Fibroblast of the conjunctiva (primary cell): ENCODE measurements around the gene SNX17.
A peak's percentile ranks its signal among the peaks of the same experiment; 100 is the strongest.

Experiments
- DNase-seq: peaks from one replicate; pipeline ENCODE4 v3.0.0-alpha.2; 2010; ENCODE audit warnings: low read depth

Gene SNX17

DNA sequence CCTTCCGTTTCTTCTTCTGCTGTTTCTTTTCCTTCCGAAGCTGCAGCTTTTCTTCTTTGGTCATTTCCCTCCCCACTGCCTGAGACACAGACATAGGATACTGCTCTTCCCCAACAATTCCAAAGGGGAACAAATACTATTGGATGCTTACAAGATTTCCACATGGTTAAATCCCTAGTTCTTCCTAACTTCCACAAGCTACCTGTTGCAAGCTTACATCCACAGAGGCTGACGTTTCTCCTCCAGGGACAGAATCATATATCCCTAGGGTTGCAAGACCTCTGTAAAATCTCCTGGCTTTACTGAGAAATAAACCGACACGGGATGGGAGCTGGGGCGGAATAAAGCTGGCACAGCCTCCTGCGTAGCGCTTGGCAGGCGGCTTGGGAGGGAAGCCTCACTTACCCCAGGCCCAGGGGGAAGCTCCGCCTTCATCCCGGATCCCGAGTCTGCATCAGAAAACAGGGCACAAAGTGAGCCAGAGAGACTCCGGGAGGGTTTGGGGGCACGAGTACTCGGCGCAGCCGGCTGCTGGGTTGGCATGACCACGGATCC lies 868 bp upstream of the SNX17 start:
- DNase-seq = no peak

DNA sequence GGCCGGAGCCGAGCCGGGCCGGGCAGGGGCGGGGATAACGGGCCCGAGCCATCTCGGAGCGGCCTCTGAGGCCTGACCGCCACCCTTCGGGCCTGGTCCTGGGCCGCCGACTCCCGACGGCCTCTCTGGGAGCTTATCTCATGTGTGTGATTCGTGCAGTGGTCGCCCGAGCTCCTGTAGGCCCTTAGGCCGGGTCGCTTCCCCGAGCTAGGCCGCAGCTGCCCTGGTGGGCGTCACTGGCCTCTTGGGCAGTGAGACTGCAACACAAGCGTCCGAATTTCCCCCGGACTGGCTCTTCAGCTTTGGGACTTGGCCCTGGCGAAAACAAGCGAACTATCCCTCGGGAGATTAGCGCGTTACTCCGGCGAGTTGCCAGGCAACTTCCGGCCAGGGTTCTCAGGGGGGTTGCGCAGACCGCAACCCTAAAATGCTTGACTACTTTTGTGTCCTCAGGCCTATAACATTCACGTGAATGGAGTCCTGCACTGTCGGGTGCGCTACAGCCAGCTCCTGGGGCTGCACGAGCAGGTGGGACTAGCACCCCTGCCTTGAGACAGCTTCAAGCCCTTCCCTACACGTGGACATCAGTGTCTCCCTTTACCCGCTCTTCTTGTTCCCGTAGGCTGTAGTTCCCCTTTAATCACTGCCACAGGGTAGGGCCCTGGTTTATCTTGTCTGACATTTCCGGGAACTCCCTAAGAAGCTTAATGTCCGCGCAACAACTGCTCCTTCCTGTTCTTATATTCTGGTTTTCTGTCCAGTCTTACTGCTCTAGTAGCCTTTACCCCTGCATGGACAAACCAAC lies 602 bp downstream of the SNX17 start:
- DNase-seq = no peak

DNA sequence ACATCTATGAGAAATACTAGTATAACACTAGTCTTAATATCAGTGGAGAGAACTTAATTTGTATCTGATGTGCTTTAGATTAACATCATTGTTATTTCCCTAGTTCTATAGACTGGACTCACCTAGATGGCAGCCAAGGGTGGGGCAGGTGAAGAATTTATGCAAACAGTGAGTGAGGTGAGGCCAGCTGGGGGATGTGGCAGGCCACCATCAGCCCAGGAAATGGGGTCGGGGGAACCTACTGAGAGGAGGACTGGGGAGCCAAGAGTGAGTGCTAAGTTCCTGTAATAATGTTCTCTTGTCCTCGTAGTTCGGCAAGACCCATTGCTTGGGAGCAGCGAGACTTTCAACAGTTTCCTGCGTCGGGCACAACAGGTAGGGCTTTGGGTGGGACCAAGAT lies 2.5 kb downstream of the SNX17 start:
- DNase-seq = no peak

DNA sequence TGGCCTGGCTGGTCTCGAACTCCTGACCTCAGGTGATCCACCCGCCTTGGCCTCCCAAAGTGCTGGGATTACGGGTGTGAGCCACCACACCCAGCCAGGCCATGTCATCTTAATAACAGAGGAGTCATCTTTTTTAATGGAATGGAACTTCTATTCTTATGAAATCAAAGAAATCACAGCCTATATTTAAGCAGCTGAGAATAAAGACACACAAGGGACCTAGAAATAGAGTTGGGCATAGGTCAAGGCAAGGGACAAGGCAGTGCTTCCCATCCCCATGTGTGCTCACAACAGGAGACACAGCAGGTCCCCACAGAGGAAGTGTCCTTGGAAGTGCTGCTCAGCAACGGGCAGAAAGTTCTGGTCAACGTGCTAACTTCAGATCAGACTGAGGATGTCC lies 3.2 kb downstream of the SNX17 start:
- DNase-seq = no peak

DNA sequence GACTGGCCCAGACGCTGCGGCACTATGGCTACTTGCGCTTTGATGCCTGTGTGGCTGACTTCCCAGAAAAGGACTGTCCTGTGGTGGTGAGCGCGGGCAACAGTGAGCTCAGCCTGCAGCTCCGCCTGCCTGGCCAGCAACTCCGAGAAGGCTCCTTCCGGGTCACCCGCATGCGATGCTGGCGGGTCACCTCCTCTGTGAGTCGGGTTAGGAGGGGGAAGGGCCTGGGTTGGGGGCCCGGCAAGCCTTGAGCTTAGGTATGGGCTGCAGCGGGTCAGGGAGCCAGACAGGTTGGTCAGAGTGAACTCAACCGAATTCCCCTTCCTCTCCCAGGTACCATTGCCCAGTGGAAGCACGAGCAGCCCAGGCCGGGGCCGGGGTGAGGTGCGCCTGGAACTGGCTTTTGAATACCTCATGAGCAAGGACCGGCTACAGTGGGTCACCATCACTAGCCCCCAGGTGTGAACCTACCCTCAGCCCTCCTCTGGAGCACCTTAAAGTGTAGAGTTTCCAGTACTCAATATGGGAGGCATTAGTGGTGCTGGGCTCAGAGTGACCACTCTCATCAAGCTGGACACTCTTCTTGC lies 5.2 kb downstream of the SNX17 start:
- no peak for DNase-seq

DNA sequence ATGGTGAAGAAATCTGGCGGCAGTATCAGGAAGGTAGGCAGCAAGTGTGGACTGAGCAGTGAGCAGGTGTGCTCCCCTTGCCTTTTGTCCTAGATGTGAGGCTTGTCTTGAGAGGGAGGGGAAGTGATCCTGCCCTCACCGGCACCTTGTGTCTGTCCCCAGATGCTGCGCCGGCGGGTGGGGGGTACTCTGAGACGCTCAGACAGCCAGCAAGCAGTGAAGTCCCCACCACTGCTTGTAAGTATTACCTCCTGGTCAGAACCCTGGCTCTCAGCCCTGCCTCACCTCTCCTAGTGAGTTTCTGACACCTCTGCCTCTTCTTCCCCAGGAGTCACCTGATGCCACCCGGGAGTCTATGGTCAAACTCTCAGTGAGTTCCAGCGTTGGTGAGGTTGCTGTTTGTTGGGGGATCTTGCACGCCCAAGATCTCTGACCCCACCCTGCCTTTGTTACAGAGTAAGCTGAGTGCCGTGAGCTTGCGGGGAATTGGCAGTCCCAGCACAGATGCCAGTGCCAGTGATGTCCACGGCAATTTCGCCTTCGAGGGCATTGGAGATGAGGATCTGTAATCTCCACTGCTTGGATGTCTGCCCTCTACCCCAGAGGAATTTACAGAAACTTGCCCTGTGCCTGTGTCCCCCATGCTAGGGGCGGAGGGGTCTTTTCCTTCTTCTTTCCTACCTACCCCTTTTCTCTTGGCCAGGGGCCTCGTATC lies 5.9 kb downstream of the SNX17 start:
- DNase-seq = no peak

DNA sequence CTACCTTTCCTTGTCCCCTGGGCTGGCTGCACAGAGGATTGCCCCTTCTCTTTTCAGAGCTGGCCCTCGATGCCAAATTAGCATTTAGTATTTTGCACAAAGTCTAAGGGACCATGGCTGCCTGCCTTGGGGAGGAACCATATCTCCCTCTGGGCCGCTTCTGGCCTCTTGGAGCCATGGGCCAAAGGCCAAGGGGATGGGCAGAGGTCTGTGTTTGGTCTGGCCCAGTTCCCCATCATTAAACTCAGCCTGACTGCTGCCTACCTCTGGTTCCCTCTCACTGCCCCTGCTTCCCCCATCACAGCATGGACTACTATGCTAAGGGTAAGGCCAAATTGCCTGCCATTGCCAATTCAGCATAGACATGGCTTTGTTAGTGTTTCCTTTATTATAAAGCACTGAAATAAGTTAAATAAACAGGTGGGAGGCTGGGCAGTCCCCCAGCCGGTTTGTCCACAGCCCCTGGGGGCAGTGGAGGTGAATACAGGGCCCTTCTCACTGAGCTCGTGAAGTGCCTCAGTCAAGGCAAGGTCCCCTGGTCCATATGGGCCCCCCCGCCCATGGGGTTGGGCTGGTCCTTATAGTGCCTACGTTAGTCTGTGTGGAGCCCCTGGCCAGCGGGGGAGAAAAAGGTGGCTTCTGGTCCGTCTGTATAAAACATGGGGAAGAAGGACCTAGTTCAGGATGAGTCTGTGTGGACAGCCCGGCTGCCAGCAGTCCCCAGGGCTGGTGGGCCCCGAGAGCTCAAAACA lies 6.6 kb downstream of the SNX17 start:
- DNase-seq = no peak

DNA sequence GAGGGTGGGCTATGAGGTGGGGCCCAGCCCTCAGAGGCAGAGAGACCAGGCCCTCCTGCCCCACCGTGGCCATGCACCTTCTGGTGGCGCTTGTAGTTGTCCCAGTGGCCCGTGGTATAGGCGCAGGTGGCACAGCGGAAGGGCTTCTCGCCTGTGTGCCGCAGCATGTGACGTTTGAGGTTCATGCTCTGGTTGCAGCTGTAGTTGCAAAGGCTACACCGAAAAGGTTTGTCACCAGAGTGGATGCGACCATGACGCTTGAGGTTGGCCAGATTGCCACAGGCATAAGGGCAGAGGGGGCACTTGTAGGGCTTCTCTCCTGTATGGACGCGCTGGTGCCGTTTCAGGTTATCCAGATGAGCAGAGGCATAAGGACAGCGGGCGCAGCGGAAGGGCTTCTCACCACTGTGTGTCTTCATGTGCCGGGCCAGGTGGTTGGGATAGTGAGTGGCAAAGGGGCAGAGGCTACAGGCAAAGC lies 7.2 kb downstream of the SNX17 start:
- DNase-seq = no peak

DNA sequence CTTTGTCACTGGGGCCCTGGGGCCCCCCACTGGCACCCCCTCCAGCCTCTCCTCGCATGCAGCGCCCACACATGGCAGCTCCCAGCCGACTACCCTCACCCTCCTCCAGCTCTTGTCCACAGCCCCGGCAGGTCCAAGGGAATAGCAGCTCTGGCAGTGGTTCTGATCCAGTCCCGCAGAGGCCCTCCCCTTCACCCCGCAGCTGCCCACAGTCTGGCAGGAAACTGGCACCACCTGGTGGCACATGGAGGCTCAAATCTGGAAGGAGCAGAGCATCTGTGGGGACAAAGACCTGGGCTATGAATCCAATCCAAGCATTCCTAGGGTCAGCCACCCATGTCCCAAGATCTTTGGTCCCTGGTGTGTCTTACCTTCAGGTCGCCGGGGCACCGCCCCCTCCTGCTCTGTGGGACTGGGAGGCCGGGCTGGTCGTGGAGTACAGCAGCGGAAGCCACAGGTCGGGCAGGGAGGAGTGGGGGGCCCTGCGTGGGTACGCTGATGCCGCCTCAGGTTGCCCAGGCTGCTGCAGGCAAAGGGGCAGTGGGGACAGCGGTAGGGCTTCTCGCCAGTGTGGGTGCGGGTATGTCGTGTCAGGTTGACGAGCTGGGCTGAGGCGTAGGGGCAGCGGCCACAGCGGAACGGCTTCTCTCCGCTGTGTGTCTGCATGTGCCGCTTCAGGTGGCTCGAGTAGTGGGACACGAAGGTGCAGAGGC lies 7.8 kb downstream of the SNX17 start:
- no peak for DNase-seq

DNA sequence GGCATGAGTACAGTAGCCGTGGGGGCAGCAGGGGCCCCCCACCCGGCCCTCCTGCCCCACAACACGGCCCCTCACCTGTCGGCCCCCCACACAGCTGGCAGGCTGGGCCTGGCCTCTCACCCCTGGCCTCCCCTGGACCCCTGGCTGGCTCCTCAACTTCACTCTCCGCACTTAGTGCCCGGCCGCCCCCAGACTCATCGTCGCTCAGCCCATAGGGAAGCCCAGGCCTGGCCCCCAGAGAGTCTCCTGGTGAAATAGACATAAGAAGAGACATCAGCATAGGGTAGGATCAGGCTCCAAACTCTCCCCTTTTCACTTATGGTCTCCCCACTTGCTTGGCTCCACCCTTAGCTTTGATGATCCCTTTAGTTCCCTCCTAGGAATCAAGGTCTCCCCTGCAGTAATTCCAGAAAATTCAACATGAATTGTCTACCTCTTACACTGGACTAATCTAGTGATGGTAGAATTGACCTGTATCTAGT lies 8.4 kb downstream of the SNX17 start:
- no peak for DNase-seq

DNA sequence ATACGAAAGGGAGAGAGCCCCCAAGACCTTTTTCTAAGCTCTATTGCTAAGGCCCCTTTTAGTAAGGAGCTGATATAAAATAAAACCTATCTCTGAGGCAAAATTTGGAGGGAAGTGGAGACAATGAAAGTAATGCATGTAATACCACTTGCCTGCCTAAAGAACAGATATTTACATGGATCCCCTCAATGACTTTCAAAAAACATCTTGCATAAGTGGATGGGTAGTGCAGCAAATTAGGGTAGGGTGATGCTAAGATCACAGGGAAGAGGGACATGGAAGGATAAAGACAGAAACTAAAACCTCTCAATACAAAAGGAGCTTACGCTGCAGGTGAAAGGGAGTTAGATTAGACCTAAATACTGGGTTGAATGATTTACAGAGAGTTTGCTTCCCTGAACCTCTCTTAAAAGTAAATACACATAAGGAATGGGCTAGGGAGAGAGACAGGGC lies 9.0 kb downstream of the SNX17 start:
- no peak for DNase-seq

DNA sequence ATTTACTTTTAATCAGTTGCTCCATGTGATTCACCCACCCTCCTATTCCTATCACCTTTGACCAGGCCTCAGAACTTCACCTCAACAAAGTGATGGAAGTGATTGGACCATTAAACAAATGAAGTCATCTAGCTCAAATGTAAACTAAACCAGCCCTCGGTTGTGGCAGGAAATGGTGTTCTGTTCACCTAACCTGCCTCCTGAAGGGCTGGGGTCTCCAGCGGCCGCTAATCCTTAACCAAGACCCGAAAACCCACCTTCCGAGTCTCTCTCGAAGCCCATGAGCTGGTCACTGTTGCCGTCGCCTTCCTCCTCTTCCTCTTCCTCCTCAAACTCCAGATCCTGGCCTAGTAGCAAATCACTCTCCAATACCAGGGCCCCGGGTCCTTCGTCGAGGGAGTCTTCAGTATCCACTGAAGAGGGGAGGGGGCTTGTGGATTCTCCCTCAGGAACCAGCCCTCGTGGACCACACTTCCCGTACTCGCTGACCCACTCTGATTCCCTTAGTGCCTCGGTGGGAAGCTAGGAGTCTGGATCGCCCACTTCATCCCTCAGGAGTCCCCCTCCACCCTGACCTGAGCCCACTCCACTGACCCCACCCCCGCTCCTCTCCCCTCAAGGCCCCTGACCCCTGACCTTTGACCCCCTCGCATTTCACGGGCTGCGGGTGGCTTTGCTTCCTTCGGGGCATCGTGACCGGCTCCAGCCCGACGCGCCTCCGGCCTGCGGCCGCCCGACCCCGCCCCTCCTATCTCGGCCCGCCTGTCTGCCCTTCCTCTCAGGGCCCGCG lies 9.6 kb downstream of the SNX17 start:
- DNase-seq = no peak

DNA sequence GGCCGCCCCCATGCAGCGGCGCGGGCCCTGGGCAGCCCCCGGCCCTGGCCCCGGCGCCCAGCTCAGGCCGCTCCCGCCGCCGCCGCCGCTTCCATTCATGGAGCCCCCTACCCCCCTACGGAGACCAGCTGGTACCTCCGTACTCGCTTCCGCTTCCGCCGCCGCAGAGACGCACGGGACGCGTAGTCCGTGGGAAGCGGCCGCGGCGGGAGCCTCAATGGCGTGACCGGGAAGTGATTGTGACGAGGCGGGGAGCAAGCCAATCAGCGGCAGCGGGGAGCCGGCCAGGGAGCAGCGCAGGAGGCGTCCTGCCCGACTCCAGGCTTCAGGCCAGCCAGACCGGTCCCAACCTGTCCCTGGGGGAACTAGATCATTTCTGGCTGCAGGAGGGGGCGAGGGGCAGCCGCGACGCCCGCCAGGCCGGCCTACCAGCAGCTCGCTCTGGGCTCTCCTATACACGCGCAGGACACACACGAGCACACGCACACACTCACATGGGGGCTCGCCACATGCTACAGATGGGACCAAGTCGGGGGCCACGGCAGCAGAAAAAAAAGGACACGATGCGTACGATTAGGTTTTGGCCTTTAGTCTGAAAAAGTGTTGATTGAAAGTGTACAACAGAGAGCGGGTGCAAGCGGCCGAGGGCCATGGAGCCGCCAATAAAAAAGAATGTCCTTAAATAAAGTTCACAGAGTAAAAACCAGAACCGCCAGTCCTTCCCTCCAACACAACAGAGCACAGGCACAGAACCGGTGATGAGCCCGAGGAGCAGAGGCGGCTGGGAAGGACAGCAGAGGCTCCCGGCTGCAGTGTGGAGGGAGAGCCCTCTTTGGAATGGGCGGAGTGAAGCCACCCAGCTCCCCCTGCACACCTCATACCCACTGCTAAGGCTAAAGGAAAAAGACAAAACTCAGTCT lies 10.5 kb downstream of the SNX17 start, which contains the start of gene ZNF513:
Gene ZNF513 (minus strand): TSS at position 109 of the 920 bp plus-strand sequence. CDS start 208 bp downstream, outside the sequence.
- DNase-seq = peak; percentile 86

DNA sequence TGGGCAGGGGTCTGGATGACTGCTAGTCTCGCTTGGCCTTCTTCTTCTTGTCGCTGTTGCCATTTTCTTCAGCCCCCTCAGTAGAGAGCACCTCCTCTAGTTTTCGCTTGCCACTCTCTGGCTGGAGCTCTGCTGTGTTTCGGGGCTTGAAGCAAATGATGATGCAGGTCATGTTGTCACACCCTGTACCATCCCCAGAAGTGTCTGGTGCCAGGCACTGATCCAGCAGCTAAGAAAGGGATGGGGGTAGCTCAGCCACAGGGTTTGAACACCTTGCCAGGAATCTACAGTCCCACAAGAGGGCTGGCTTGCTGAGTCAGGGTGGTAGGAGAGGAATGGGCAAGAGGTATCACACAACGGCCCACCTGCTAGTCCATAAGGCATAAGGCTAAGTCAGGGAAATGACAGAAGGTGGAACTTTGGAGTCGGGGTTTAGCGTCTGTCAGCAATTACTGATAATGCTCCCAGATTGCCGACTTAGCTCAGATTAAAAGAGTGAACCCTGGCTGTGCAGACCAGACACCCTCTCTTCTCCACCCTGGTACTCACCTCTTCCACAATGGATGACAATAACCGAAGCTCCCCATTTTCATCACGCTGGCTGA lies 11.3 kb downstream of the SNX17 start:
- no peak for DNase-seq

DNA sequence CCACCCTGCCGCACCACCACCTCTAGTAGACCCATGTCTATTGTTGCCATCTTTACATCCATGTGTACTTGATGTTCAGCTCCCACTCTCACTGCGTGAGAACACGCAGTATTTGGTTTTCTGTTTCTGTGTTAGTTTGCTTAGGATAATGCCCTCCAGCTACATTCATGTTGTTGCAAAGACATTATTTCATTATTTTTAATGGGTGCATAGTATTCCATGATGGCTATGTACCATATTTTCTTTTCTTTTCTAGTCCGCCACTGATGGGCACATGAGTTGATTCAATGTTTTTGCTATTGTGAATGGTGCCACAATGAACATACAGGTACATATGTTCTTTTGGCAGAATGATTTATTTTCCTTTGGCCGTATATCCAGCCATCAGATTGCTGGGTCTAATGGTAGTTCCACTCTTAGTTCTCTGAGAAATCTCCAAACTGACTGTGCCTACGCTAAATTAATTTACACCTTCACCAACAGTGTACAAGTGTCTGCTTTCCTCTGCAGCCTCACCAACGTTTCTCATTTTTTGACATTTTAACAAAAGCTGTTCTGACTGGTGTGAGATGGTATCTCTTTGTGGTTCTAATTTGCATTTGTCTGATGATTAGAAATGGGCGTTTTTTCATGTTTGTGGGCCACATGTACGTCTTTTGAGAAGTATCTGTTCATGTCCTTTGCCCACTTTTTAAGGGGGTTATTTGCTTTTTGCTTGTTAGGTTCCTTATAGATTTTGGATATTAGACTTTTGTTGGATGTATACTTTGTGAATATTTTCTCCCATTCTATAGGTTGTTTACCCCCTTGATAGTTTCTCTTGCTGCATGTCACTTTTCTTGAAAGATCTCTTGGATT lies 20.6 kb downstream of the SNX17 start:
- no peak for DNase-seq

DNA sequence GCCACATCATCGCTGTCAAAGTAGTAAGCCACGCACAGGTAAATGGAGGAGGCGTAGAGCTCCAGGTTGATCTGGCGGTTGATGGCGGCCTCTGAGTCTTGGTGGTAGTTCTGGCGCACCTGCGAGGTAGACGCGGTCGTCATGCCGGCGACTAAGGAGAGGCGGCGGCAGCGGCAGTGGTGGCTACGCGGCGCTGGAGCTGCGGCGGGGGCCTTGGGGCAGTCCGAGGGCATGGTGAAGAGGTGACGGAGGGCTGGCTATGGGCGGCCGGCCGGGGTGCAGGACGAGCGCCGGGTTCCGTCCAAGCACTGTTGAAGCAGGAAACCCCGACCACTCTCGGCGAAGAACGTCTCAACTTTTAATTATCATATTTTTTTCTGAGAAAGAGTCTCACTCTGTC lies 22.8 kb downstream of the SNX17 start:
- DNase-seq = no peak

DNA sequence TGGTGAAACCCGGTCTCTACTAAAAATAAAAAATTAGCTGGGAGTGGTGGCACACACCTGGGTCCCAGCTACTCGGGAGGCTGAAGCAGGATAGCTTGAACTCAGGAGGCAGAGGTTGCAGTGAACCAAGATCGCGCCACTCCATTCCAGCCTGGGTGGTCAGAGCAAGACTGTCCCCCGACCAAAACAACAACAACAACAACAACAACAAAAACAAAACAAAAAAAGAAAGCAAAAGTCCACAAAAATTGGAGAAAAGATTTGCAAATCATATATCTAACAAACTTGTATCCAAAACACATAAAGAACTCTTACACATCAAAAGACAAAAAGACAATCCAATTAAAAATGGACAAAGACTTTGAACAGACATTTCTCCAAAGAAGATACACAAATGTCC lies 28.5 kb downstream of the SNX17 start:
- DNase-seq = no peak
